ENCODE data around the gene KLF12. TPM values are rescaled to one million over a fixed set of nuclear protein-coding genes. Genes with fewer than 3 reads are reported as not detected.

KLF12 gene
- total RNA-seq, 1 experiment from 2014 or later, result 7.2 TPM

DNA sequence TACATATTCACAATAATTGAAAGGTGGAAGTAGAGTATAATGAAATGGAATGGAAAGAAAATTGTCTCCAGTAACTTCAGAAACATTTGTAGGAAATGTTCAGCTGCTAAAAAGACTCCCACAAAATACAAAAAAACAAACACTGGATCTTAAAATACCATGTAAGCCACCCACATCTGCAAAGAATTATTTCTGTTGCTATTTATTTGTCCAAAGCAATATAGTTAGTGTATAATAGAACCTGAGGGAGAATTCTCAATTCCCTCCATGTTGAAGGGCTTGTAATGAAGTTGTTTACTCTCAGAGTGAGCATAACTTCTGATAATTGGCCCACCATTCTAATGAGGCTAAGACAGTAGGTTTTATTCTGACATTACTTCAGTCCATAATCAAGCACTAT, 37.4 kb upstream of the KLF12 start:
- H3K27me3 Mint-ChIP-seq (ENCODE audit: insufficient read depth, unreplicated experiment), result no peaks in the 10 kb centered on the region
- TF ChIP-seq, protein P1, sequence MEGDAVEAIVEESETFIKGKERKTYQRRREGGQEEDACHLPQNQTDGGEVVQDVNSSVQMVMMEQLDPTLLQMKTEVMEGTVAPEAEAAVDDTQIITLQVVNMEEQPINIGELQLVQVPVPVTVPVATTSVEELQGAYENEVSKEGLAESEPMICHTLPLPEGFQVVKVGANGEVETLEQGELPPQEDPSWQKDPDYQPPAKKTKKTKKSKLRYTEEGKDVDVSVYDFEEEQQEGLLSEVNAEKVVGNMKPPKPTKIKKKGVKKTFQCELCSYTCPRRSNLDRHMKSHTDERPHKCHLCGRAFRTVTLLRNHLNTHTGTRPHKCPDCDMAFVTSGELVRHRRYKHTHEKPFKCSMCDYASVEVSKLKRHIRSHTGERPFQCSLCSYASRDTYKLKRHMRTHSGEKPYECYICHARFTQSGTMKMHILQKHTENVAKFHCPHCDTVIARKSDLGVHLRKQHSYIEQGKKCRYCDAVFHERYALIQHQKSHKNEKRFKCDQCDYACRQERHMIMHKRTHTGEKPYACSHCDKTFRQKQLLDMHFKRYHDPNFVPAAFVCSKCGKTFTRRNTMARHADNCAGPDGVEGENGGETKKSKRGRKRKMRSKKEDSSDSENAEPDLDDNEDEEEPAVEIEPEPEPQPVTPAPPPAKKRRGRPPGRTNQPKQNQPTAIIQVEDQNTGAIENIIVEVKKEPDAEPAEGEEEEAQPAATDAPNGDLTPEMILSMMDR (IDR thresholded peaks at IDR 0.05; ENCODE audit: unreplicated experiment), result no peak
- no peaks in the 10 kb centered on the region for H3K4me1 Mint-ChIP-seq (ENCODE audit: insufficient read depth, unreplicated experiment)
- ChIA-PET POLR2A (no interaction called here), CTCF (no interaction called here)
- no peak for DNase-seq (ENCODE audit: unreplicated experiment)
- peaks cover 10% of the 10 kb centered on the region for H3K36me3 Mint-ChIP-seq (ENCODE audit: insufficient read depth, unreplicated experiment)
- intact Hi-C loops (cut with micrococcal nuclease), result no loop called here
- no peak overlapping the region for H3K27ac Mint-ChIP-seq (ENCODE audit: low read depth, unreplicated experiment)
- no TSS peak for BruUV-seq (replicated peaks)
- no peaks in the 10 kb centered on the region for H3K9me3 Mint-ChIP-seq (ENCODE audit: unreplicated experiment)
- H3K4me3 Mint-ChIP-seq (ENCODE audit: unreplicated experiment), result no peak overlapping the region

DNA sequence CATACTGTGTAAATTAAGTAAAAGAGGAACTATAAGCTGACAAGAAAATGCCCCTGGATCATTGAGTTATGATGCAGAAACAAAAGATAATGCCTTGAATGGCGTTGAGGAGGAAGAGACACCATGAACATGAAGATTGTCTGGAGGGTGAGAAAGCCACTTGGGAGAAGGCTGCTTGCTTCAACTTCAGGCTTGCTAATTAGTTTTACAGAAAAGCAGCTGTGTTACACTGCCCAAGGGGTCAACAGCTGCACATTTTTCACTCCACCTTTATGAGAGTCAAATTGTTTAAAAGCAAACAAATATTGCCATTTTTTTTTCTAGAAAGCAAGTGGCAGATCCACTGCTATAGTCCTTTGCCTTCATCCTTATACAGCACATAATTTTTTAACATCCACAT, 35.5 kb upstream of the KLF12 start:
- H3K36me3 Mint-ChIP-seq (ENCODE audit: insufficient read depth, unreplicated experiment), result peaks cover 10% of the 10 kb centered on the region
- no peaks in the 10 kb centered on the region for H3K9me3 Mint-ChIP-seq (ENCODE audit: unreplicated experiment)
- TF ChIP-seq, protein P1 (IDR thresholded peaks at IDR 0.05; ENCODE audit: unreplicated experiment), result no peak
- H3K27ac Mint-ChIP-seq (ENCODE audit: low read depth, unreplicated experiment), result no peak overlapping the region
- H3K27me3 Mint-ChIP-seq (ENCODE audit: insufficient read depth, unreplicated experiment), result no peaks in the 10 kb centered on the region
- no peak overlapping the region for H3K4me3 Mint-ChIP-seq (ENCODE audit: unreplicated experiment)
- ChIA-PET POLR2A (no interaction called here), CTCF (interaction anchor here (1.3 kb wide), 1 partner anchor 139 kb away, joined by 3 read pairs; no protein-coding TSS in a partner anchor)
- no peak for DNase-seq (ENCODE audit: unreplicated experiment)
- BruUV-seq (replicated peaks), result no TSS peak
- no peaks in the 10 kb centered on the region for H3K4me1 Mint-ChIP-seq (ENCODE audit: insufficient read depth, unreplicated experiment)
- intact Hi-C loops (cut with micrococcal nuclease), result no loop called here

DNA sequence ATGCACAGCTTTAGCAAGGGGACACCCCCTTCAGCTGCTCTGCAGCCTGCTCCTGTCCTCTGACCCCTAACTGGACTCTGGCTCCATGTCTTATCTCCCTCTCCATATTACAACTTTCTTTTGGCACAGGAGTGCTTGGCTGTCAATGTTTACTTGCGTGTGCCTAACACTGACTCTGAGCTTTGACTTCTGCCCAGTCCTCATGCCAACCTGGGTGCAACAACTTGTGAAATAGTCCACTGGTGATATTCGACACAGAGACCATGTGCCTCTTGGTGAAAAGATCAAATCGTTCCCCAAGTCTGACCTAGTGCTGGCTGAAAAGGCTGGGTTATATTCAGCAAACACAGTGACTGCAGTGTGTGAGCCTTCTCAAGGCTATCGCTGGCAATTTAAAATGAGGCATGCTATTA, 34.1 kb upstream of the KLF12 start:
- ChIA-PET POLR2A (interaction anchor here (0.5 kb wide), 1 partner anchor 11 kb away, joined by 3 read pairs; no protein-coding TSS in a partner anchor), CTCF (no interaction called here)
- no peak for DNase-seq (ENCODE audit: unreplicated experiment)
- H3K4me1 Mint-ChIP-seq (ENCODE audit: insufficient read depth, unreplicated experiment), result no peaks in the 10 kb centered on the region
- H3K4me3 Mint-ChIP-seq (ENCODE audit: unreplicated experiment), result no peak overlapping the region
- peaks cover 10% of the 10 kb centered on the region for H3K36me3 Mint-ChIP-seq (ENCODE audit: insufficient read depth, unreplicated experiment)
- TF ChIP-seq, protein P1 (IDR thresholded peaks at IDR 0.05; ENCODE audit: unreplicated experiment), result no peak
- no TSS peak for BruUV-seq (replicated peaks)
- no peak overlapping the region for H3K27ac Mint-ChIP-seq (ENCODE audit: low read depth, unreplicated experiment)
- no peaks in the 10 kb centered on the region for H3K27me3 Mint-ChIP-seq (ENCODE audit: insufficient read depth, unreplicated experiment)
- intact Hi-C loops (cut with micrococcal nuclease), result no loop called here
- no peaks in the 10 kb centered on the region for H3K9me3 Mint-ChIP-seq (ENCODE audit: unreplicated experiment)

DNA sequence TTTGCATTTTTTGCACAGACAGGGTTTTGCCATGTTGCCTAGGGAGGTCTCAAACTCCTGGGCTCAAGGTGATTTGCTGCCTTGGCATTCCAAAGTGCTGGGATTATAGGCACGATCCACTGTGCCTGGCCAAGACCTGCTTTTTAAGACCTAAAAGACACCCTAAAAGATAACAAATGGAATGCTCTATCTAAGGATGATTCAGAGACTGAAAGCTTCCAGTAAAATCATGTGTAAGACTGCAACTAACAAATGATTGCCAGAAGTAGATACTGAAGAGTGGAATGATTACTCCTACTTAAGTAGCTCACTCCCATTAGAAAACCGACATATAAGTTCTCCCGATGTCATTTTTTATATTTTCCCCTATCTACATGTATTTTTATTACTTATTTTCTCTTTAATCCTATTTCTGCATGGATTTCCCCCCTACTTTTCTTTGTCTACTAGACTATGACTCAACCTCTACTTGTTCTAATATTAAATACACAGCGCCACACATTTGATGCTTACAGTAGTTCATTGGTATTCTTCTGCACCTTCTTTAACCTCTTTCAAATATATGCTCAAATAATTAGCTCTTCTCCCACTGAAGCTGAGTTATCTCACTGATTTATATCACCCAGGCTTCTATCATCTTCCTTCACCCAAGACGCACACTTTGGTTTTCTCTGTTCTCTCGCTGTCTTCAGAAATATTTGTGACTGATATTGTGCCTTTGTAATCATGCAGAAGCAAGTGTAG, 32.2 kb upstream of the KLF12 start:
- Mint-ChIP-seq H3K4me3 (ENCODE audit: unreplicated experiment) (no peak overlapping the region), H3K4me1 (ENCODE audit: insufficient read depth, unreplicated experiment) (no peaks in the 10 kb centered on the region), H3K36me3 (ENCODE audit: insufficient read depth, unreplicated experiment) (peaks cover 4% of the 10 kb centered on the region), H3K9me3 (ENCODE audit: unreplicated experiment) (no peaks in the 10 kb centered on the region), H3K27me3 (ENCODE audit: insufficient read depth, unreplicated experiment) (no peaks in the 10 kb centered on the region), H3K27ac (ENCODE audit: low read depth, unreplicated experiment) (no peak overlapping the region)
- CTCF ChIA-PET, result interaction anchor here (0.8 to 1.3 kb wide), 3 partner anchors 15 to 1054 kb away, joined by 3 to 4 read pairs (median 3); no protein-coding TSS in a partner anchor
- POLR2A ChIA-PET, result no interaction called here
- DNase-seq (ENCODE audit: unreplicated experiment), result no peak
- TF ChIP-seq, protein P1 (IDR thresholded peaks at IDR 0.05; ENCODE audit: unreplicated experiment), result no peak
- BruUV-seq (replicated peaks), result no TSS peak
- intact Hi-C loops (cut with micrococcal nuclease), result no loop called here

Data from MCF 10A (cell line).